ENCODE results near the gene JAZF1.
A peak's percentile ranks its signal among the peaks of the same experiment; 100 is the strongest.

The JAZF1 gene

GRCh38 chr7:28180364-28181147 is at the start of gene JAZF1:
TSS of gene JAZF1 (minus strand) at chr7:28180795.
- Mint-ChIP-seq H3K36me3 (ENCODE audit: low read depth) (no peaks in the 10 kb centered on the region), H3K4me3 (peak within 1 kb of the TSS; percentile 89), H3K27me3 (no peaks in the 10 kb centered on the region), H3K27ac (peak within 1 kb of the TSS; percentile 80), H3K4me1 (ENCODE audit: low read depth) (peaks cover 58% of the 10 kb centered on the region), H3K9me3 (no peaks in the 10 kb centered on the region)

- Mint-ChIP-seq H3K27ac (no peak overlapping the region), H3K27me3 (peaks cover 32% of the 10 kb centered on the region), H3K9me3 (no peaks in the 10 kb centered on the region), H3K36me3 (ENCODE audit: low read depth) (no peaks in the 10 kb centered on the region), H3K4me1 (ENCODE audit: low read depth) (no peaks in the 10 kb centered on the region), H3K4me3 (no peak overlapping the region)
Observed at GRCh38 chr7:28230261-28230660, 49.7 kb upstream of the JAZF1 start.

- H3K27me3 Mint-ChIP-seq = peaks cover 20% of the 10 kb centered on the region
Observed at GRCh38 chr7:28228396-28228795, 47.8 kb upstream of the JAZF1 start.

GRCh38 chr7:28226003-28226402 is 45.4 kb upstream of the JAZF1 start:
- Mint-ChIP-seq H3K4me3 (no peak overlapping the region), H3K27me3 (peaks cover 13% of the 10 kb centered on the region), H3K36me3 (ENCODE audit: low read depth) (no peaks in the 10 kb centered on the region), H3K9me3 (no peaks in the 10 kb centered on the region), H3K27ac (no peak overlapping the region), H3K4me1 (ENCODE audit: low read depth) (no peaks in the 10 kb centered on the region)

More at GRCh38 chr7:28228396-28228795, 47.8 kb upstream of the JAZF1 start:
- Mint-ChIP-seq H3K36me3 (ENCODE audit: low read depth) (no peaks in the 10 kb centered on the region), H3K27ac (no peak overlapping the region), H3K9me3 (no peaks in the 10 kb centered on the region), H3K4me1 (ENCODE audit: low read depth) (no peaks in the 10 kb centered on the region), H3K4me3 (no peak overlapping the region)

GRCh38 chr7:28225576-28225975 is 45.0 kb upstream of the JAZF1 start:
- Mint-ChIP-seq H3K27ac (no peak overlapping the region), H3K36me3 (ENCODE audit: low read depth) (no peaks in the 10 kb centered on the region), H3K27me3 (peaks cover 15% of the 10 kb centered on the region), H3K4me3 (no peak overlapping the region), H3K4me1 (ENCODE audit: low read depth) (no peaks in the 10 kb centered on the region), H3K9me3 (no peaks in the 10 kb centered on the region)

GRCh38 chr7:28224675-28225074 is 44.1 kb upstream of the JAZF1 start:
- no peaks in the 10 kb centered on the region for H3K36me3 Mint-ChIP-seq (ENCODE audit: low read depth)
- no peak overlapping the region for H3K27ac Mint-ChIP-seq
- no peaks in the 10 kb centered on the region for H3K9me3 Mint-ChIP-seq
- H3K4me1 Mint-ChIP-seq (ENCODE audit: low read depth) = no peaks in the 10 kb centered on the region
- no peak overlapping the region for H3K4me3 Mint-ChIP-seq
- peaks cover 15% of the 10 kb centered on the region for H3K27me3 Mint-ChIP-seq

- no peaks in the 10 kb centered on the region for H3K4me1 Mint-ChIP-seq (ENCODE audit: low read depth)
- no peak overlapping the region for H3K4me3 Mint-ChIP-seq
- no peaks in the 10 kb centered on the region for H3K36me3 Mint-ChIP-seq (ENCODE audit: low read depth)
- H3K9me3 Mint-ChIP-seq = no peaks in the 10 kb centered on the region
- no peak overlapping the region for H3K27ac Mint-ChIP-seq
- peaks cover 19% of the 10 kb centered on the region for H3K27me3 Mint-ChIP-seq
Observed at GRCh38 chr7:28224172-28224571, 43.6 kb upstream of the JAZF1 start.

- H3K4me3 Mint-ChIP-seq = no peak overlapping the region
- H3K36me3 Mint-ChIP-seq (ENCODE audit: low read depth) = no peaks in the 10 kb centered on the region
- H3K27me3 Mint-ChIP-seq = peaks cover 25% of the 10 kb centered on the region
- H3K27ac Mint-ChIP-seq = no peak overlapping the region
- H3K4me1 Mint-ChIP-seq (ENCODE audit: low read depth) = no peaks in the 10 kb centered on the region
- no peaks in the 10 kb centered on the region for H3K9me3 Mint-ChIP-seq
Observed at GRCh38 chr7:28222636-28223035, 42.0 kb upstream of the JAZF1 start.

- H3K36me3 Mint-ChIP-seq (ENCODE audit: low read depth) = no peaks in the 10 kb centered on the region
- peaks cover 34% of the 10 kb centered on the region for H3K27me3 Mint-ChIP-seq
- no peaks in the 10 kb centered on the region for H3K4me1 Mint-ChIP-seq (ENCODE audit: low read depth)
- no peaks in the 10 kb centered on the region for H3K9me3 Mint-ChIP-seq
- H3K27ac Mint-ChIP-seq = no peak overlapping the region
- no peak overlapping the region for H3K4me3 Mint-ChIP-seq
Observed at GRCh38 chr7:28219793-28220192, 39.2 kb upstream of the JAZF1 start.

GRCh38 chr7:28217143-28217542 is 36.5 kb upstream of the JAZF1 start:
- no peaks in the 10 kb centered on the region for H3K4me1 Mint-ChIP-seq (ENCODE audit: low read depth)
- no peak overlapping the region for H3K27ac Mint-ChIP-seq
- H3K4me3 Mint-ChIP-seq = no peak overlapping the region
- no peaks in the 10 kb centered on the region for H3K9me3 Mint-ChIP-seq
- no peaks in the 10 kb centered on the region for H3K36me3 Mint-ChIP-seq (ENCODE audit: low read depth)
- H3K27me3 Mint-ChIP-seq = peaks cover 42% of the 10 kb centered on the region

- Mint-ChIP-seq H3K4me3 (no peak overlapping the region), H3K4me1 (ENCODE audit: low read depth) (peaks cover 59% of the 10 kb centered on the region), H3K9me3 (peaks cover 21% of the 10 kb centered on the region), H3K27me3 (peaks cover 11% of the 10 kb centered on the region), H3K36me3 (ENCODE audit: low read depth) (peaks cover 19% of the 10 kb centered on the region), H3K27ac (no peak overlapping the region)
Observed at GRCh38 chr7:28211006-28211405, 30.4 kb upstream of the JAZF1 start.

GRCh38 chr7:28208506-28208905 is 27.9 kb upstream of the JAZF1 start:
- H3K27ac Mint-ChIP-seq = peak overlapping the region; percentile 26

GRCh38 chr7:28207486-28208158 is 27.0 kb upstream of the JAZF1 start:
- Mint-ChIP-seq H3K9me3 (peaks cover 21% of the 10 kb centered on the region), H3K4me3 (peak overlapping the region; percentile 72), H3K27me3 (no peaks in the 10 kb centered on the region), H3K27ac (peak overlapping the region; percentile 88), H3K4me1 (ENCODE audit: low read depth) (peaks cover 67% of the 10 kb centered on the region), H3K36me3 (ENCODE audit: low read depth) (peaks cover 19% of the 10 kb centered on the region)

More at GRCh38 chr7:28208506-28208905, 27.9 kb upstream of the JAZF1 start:
- Mint-ChIP-seq H3K4me1 (ENCODE audit: low read depth) (peaks cover 64% of the 10 kb centered on the region), H3K27me3 (peaks cover 1% of the 10 kb centered on the region), H3K9me3 (peaks cover 21% of the 10 kb centered on the region), H3K36me3 (ENCODE audit: low read depth) (peaks cover 19% of the 10 kb centered on the region), H3K4me3 (no peak overlapping the region)

- Mint-ChIP-seq H3K27me3 (peaks cover 9% of the 10 kb centered on the region), H3K9me3 (peaks cover 14% of the 10 kb centered on the region), H3K36me3 (ENCODE audit: low read depth) (peaks cover 14% of the 10 kb centered on the region), H3K4me1 (ENCODE audit: low read depth) (peaks cover 61% of the 10 kb centered on the region), H3K27ac (no peak overlapping the region), H3K4me3 (no peak overlapping the region)
Observed at GRCh38 chr7:28205506-28205905, 24.9 kb upstream of the JAZF1 start.

GRCh38 chr7:28203508-28204240 is 23.1 kb upstream of the JAZF1 start:
- peaks cover 49% of the 10 kb centered on the region for H3K4me1 Mint-ChIP-seq (ENCODE audit: low read depth)
- H3K27me3 Mint-ChIP-seq = peaks cover 13% of the 10 kb centered on the region
- peaks cover 7% of the 10 kb centered on the region for H3K36me3 Mint-ChIP-seq (ENCODE audit: low read depth)
- peaks cover 8% of the 10 kb centered on the region for H3K9me3 Mint-ChIP-seq
- peak overlapping the region; percentile 13 for H3K27ac Mint-ChIP-seq
- H3K4me3 Mint-ChIP-seq = no peak overlapping the region

Data from stimulated activated naive CD8-positive, alpha-beta T cell treated with anti-CD3 and anti-CD28 coated beads, Interleukin-15, Interleukin-2, amounts not matched to agents 100 ng/mL and 50 ng/mL, for 24 hours (primary cell).